ENCODE data around the gene PDE1A.
"Not testable (repeated sequence)": the region's sequence is repeated elsewhere in the genome, so short reads cannot be mapped to it uniquely, and the experiment has no call there.

PDE1A gene

DNA sequence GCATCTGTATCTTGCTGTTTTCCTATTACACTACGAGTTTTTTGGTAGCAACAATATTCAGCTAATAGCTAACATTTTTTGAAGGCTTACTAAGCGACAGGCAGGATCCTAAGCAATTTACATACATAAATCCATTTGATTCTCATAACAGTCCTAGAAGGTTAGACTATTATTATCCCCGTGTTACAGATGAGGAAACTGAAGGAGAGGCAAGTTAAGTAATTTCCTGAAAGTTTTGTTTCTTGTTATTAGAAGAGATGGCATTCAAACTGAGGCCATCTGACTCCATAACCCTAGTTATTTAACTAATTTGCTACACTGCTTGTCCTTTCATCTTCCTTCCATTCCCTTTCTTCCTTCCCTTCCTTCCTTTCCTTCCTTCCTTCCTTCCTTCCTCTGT lies 68.2 kb downstream of the PDE1A start:
- DNase-seq (ENCODE audit: low read depth) = no peak

DNA sequence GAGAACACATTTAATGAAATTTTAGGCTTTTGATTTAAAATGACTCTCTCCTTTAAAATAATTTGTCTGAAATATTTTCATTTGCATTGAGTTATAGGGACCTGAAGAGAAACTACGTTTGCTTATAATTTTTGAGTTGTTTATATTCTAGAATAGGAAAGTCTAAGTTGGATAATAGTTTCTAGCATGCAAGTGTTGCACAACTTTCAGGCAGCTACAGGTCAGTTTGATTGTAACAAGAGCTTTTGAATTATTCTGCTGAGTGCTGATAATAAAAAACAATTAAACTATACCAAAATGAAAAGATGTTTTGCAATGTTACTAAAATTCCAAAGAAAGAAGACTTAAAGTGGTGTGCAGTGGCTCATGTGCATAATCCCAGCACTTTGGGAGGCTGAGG lies 71.0 kb downstream of the PDE1A start:
- DNase-seq (ENCODE audit: low read depth) = no peak

DNA sequence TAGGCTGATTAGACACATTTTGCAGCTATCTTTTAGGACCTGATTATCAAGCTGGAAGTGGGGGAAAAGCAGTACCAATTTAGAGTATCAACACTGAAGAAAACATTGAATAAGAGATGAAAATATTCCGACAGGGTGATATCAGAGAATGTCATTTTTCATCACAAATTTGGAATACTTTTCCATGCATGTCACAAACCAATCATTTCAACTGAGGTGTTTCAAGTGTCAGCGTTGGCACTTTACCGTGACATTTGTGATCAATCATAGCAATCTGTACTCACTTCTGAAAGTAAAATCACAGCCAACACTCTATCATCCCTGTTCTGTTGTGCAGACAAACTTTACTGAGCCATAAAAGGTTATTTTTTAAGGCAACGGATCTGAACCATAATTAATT lies 75.4 kb downstream of the PDE1A start:
- no peak for DNase-seq (ENCODE audit: low read depth)

DNA sequence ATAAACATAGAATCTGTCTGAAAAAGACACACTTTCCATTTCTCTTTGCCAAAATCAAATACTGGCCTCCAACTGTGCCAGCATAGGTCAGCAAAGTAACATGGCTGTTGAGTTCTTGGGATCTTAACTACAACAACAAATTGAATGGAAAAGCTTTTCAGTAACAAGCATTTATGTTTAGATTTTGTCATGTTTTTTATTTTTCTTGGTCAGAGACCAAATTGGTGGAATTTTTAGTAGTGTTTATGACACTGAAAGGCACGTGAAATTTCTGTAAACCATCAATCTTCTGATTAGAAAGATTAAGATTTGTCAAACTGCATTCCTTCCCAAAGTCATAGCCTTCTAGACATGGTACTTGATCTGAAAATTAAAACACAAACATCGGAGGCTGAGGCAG lies 77.6 kb downstream of the PDE1A start:
- DNase-seq (ENCODE audit: low read depth) = peak; percentile 24

DNA sequence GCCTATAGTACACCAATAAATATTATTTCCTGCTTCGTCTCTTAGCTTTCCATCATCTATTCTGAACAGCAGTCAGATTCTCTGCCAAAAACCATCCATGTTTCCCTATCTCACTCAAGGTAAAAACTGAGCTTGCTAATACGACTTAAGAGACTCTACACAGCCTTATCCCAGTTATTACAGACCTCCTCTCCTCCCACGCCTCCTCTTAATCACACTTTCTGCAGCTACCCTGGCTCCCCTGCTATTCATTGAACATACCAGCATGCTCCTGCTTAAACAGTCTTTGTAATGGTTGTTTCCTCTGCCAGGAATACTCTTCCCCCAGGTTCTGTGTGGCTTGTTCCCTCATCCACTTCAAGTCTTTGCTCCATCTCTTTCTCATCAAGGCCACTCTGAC lies 81.5 kb downstream of the PDE1A start:
- no peak for DNase-seq (ENCODE audit: low read depth)

DNA sequence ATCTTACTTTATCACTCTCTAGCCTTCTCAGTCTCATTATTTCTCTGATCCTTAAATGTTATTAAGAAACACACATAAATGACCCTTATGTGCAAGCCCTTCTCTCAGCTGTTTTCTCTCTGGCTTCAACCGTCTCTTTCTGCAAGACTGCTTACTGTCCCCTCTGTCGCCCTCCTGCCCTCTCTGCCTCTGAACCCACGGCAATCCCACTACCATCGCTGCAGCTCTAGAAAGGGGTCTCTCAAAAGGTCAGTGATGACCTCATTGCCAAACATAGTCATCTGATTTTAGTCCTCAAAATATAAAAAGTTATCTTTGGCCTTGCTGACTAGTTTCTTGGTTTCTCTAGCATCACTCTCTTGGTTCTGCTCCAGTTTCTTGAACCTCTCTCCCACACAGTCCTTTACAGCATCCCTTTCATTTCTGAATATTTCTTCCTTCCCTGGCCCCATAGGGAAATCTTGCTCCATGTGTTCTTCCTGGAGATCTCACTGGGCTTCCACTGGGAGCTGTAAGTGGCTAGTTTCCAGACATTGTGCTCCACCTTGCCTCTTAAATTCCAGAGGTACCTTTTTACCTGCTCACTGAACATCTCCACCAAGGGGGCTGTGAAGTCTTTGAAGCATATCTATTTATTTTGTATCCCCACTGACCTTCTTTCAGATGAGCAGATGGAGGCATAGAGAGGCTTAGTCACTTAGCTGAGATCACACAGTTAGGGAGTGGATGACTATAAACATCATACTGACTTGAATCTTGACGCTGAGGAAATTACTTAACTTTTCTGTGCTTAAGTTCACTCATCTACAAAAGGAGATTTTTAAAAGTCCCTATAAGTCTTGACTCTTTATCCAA lies 96.2 kb downstream of the PDE1A start:
- no peak for DNase-seq (ENCODE audit: low read depth)

DNA sequence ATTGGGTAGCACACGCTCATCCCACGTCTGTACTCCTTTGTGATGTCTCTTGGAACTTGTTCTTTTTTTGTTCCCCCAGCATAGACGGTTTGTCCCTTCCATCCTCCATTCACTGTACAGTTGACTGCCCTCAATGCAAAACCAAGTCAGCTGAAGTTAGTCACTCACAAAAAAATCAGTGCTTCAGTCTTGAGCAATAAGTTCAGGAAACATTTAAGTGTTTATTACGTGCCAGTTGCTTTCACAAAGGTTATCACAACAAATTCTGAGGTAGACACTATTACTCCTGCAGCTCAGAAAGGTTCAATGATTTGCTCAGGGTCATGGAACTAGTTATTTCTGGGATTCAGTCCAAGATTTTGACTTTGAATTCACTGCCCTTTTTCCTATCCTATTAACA lies 102.2 kb downstream of the PDE1A start:
- peak; percentile 50 for DNase-seq (ENCODE audit: low read depth)

DNA sequence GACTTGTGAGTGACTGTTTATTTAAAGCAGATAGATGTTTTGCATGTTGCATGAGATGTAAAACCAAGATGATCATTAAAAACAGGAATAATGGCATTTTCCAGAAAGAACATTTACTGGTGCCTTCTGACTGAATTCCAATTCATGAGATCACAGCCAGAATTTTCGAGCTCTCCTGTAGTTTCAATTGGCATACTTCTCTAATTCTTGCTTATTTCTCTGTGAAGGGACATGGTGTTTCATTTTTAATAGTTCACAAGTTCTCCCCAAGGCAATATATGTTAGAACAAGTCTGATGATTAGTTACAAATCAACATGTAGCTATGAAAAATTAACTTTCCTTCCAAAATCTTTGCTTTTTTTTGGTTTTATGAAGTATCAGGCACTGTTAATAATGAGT lies 105.7 kb downstream of the PDE1A start:
- DNase-seq (ENCODE audit: low read depth) = no peak

DNA sequence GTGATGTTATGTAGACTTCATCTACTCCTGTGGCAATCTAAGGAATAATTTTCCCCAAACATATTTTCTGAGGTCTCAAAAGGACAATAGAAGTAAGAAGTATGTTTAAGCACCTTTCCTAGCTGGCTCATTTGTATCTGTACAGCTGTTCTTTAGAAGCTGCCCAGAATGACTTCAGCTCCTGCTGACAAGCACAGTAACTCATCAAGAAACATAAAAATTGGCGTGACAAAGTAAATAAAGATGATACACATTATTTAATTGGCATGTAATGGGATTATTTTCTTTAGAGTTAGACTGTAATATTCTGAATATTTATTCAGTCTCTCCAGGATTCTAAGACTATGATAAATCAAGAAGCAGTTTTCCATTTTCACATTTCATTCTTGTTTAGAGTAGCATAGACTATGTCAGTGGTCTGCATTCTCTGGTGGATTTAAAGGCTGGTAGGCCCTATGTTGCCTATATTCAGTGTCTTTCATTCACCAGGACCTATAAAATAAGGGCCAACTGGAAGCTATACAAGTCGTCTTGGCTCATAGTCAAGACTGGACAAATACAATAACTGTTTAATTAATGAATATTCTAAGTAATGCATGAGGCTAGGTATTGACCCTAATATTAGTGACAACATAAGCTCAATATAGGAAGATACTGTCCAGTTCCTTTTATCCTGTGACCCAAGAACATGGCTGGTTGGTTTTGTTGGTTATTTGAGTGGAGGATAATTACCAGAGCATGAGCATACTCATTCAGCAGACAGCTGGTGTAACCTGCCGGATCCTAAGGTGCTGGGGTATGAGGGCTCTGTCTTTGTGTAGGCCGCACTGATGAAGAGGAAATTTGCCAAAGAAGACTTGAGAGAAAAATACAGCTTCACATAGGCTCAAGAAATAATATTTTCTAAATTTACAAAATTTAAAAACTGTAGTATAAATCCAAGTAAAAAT lies 107.0 kb downstream of the PDE1A start:
- peak; percentile 35 for DNase-seq (ENCODE audit: low read depth)

DNA sequence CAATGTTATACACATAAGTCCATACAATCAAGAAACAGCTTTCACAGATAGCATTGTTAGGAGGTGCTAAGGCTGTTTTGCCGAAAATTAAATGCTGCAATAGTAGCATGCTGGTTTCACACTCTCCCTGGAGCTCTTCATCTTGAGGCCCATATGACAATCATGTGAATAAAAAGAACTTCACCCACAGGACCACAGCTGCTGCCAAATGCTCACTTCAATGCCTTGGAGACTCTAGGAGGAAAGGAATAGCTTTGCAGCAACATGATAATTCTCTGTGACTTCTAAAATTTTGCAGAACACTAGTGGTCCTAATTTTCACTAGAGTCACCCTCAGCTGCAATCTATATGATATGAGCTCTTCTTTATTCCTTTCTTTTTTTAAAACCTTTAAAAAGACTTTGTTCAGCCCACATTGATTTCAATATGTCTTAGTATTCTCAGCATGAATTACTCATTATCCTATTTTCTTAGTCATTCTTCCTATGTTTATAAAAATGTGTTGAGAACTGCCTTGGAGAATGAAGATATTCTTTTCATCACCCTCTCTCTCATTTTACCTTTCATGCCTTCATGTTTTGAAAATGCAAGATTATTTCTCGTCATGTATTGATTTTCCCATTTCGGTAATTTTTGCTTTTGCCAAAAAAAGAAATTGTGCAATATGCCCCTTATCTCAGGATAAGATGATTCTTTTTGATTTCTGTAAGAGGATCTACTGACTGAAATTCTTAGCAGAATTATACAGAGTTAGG lies 108.2 kb downstream of the PDE1A start:
- peak; percentile 17 for DNase-seq (ENCODE audit: low read depth)

DNA sequence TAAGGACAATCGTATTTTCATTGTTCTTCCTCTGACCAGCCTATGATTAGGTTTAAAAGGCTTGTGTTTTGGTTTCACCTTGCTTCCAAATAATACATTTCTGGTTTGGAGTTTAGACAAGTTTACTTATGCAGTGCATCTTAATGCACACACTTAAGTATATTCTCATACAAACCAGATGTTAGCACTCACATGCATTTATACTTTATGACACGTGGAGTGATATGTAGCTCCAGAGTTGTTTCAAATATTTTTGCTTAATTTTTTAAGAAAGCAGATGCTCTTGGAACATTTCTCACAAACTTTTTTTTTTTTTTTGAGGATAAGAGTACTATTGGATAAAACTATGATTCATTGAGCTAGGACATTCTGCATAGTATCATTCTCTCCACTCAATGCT lies 109.9 kb downstream of the PDE1A start:
- DNase-seq (ENCODE audit: low read depth) = no peak

DNA sequence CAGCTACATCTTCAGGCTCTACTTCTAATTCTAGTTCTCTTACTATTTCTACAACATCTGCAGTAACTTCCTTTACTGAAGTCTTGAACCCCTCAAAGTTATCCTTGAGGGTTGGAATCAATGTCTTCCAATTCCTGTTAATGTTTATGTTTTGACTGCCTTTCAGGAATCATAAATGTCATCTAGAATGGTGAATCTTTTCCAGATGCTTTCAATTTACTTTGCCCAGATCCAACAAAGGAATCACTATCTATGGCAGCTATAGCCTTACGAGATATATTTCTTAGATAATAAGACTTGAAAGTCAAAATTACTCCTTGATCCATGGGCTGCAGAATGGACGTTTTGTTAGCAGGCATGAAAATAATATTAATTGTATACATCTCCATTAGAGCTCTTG lies 123.9 kb downstream of the PDE1A start:
- DNase-seq (ENCODE audit: low read depth) = no peak

DNA sequence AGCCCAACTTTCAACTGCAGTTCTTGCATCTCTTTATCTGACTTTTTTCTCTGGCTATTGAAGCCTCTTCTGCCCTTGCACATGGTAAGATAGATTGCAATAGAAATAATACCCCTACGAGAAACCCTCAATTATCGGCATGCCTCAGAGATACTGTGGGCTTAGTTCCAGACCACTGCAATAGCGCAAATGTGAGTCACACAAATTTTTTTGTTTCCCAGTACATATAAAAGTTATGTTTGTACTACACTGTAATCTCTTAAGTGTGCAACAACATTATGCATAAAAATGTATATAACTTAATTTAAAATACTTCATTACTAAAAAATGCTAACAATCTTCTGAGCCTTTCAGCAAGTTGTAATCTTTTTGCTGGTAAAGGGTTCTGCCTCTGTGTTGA lies 124.7 kb downstream of the PDE1A start:
- peak; percentile 72 for DNase-seq (ENCODE audit: low read depth)

DNA sequence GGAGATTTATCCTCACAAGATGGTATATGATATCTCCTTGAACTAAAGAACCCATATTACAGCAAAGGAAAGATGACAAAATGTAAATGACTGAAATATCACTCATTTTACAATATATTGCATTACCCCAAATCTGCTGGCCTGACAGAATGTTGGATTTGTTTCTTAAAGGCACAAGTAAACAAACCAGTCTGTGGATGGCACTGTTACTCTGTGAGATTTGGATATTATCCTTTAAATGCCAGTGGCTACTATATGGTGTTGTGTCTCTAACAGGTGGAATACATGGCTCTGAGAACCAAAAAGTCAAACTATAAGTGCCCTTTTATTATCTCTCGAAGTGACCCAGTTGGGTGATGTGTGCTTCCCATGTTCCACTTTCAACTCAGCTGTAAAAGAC lies 125.7 kb downstream of the PDE1A start:
- DNase-seq (ENCODE audit: low read depth) = peak; percentile 5

DNA sequence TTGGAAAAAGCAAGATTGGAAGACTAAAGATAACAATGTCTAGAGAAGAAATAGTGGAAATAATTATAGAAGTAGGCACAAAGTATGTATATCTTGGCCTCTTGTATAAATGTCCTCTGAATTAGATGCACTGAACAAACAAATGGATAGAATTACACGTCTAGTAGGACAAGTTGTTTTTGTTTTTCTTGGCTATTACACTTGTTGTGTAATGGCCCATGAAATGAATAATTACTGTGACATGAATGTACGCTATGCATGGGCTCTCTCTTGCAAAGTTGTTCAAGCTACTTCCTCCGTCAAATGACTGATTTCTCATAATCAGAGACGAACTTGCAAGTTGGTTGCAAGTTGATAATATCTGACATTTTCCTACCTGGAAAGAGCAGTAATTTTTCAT lies 126.2 kb downstream of the PDE1A start:
- no peak for DNase-seq (ENCODE audit: low read depth)

DNA sequence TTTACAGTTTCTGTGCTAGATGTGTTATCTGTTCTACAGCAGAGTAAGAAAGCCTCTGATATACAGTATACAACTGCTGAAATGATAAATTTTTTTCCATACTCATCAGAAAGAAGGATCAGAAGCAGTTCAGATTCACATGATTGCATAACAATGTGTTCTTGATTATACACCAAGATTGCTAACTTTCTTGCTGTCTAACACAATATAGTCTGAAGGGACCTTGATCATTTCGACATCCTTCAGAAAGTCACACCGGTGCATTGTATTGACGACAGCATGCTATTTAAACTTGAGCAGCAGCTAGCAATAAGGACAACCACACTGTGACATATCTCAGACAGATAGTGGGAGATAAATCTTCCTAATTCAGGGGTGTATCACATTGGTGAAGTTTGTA lies 127.2 kb downstream of the PDE1A start:
- DNase-seq (ENCODE audit: low read depth) = no peak

DNA sequence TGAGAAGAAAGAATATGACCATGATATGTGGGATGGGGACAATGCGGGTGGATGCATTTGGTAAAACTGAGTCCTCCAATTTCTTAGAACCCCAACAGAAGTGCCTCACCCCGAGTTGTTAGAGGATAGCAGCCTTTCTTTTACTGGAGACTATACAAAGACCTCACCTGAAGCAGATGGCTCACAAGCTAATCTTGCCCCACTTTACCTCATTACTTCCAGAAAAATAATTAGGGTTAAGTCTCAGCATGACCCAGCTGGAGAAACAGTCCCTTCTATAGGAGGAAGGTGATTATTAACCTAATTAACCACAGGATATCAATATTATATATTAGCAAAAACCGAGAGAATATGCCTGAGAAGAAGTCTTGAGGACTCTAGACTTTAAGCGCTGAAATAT lies 128.4 kb downstream of the PDE1A start:
- DNase-seq (ENCODE audit: low read depth) = no peak

DNA sequence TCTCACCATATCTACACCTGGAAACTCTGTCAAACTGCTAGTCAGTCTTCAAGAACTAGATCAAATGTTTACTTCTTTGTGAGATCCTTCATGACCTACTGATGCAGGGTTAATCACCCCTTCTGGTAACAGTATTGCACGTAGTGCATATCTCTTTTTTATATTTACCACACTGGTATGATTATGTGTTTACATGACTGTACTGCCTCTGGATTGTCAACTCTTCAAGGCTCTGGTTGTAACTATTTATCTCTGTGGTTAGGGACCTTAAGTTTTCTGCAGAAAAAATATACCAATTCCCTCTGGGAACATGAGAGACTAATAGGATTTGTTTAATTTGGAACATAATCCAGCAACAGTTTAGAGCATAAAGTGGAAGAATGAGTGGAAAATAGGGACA lies 135.5 kb downstream of the PDE1A start:
- DNase-seq (ENCODE audit: low read depth) = peak; percentile 30

DNA sequence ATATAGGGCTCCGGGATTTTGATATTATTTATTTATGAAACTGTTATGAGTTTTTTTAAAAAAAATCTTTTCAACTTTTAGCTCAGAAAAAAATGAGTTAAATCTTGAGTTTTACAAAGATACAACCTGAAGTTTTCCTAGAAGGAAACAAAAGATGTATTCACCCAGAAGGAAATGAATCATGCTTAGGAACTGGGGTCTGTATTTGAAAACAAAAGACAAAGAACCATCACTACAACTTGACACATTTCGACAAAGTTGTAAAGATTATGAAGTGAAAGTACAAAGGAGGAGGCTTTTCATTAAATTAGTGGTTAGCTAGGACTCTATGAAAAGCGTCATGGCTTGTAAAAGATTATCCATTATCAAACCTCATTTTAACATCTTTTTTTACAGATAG lies 143.3 kb downstream of the PDE1A start:
- no peak for DNase-seq (ENCODE audit: low read depth)

DNA sequence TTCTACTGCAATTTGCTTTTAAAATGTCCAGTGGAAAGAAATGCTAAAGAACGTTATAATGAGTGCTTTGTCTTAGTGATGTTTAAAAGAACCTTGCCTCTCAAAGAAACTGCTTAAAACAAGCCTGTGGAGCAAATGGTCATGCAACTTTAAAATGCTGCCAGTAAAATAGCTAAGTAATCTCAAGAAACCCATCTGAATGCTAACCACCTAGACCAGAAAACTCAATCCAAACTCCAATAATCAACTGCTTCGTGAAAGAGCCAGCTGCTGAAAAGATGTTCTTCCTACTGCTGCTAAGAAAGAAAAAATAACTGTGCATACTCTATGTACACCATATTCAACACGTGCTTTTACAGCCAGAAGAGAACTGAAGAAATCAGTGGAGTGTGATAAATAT lies 145.6 kb downstream of the PDE1A start:
- DNase-seq (ENCODE audit: low read depth) = no peak

DNA sequence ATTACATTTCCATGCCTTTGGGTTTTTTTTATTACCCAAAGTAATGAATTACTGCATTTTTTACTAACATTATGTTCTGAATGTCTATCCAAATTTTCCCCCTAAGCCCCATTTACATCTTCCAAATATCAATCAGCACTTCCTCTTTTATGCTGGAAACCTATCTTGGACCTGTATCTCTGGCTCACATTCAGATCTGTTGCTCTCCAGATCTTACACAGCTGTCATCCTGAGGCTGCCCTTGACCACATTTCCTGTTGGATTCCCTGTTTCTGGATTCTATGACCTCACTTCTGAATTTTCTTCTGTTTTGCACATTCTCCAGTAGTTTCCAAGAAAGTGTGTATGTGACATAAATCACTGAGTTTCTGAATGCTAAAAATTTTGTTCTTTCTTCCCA lies 146.7 kb downstream of the PDE1A start:
- DNase-seq (ENCODE audit: low read depth) = peak; percentile 54

DNA sequence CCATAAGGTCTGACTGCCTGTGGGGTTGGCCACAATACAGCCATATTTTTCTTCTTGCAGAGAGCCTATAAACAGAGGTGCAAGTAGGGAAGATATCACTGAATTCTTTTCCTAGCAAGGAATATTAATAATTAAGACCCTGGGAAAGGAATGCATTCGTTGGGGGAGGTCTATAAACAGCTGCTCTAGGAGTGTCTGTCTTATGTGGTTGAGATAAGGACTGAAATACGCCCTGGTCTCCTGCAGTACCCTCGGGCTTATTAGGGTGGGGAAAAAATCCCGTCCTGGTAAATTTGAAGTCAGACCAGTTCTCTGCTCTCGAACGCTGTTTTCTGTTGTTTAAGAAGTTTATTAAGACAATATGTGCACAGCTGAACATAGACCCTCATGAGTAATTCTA lies 150.2 kb downstream of the PDE1A start:
- not testable (repeated sequence) for DNase-seq (ENCODE audit: low read depth)

All from EH (cell line).